Measurements from ENCODE around the gene ATP10D. TPM values are rescaled to one million over a fixed set of nuclear protein-coding genes. Genes with fewer than 3 reads are reported as not detected.

Gene ATP10D
- total and polyA plus RNA-seq, 9 of the 15 experiments (the other 6 are each of a cell fraction or from before 2014, with no cell fraction given) = 0.10 to 0.36 (median 0.19) TPM; not detected in 1

DNA sequence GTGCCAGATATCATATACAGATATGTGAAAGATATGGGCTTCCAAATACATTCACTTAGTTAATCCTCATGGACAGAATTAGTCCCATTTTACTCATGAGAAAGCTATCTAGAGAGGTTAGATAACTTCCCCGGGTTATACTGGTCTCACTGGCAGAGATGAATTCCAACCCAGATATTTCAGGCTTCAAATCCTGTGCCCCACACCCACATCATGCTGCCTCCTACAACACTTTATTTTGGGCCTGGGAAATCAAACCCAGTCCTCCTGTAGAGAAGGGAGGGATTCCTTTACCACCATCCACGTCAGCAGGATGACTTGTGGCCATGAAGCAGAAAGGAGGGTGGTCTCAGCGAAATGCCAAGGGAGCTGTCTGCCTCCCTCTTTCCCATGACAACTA is 113.8 kb downstream of the ATP10D start:
- in situ Hi-C loops (cut with MboI) (no loop called here), intact Hi-C loops (cut with micrococcal nuclease) (no loop called here)
- 8% methylated on average over 3 of the region's 3 CpGs for WGBS (ENCODE audit: insufficient coverage, low coverage, missing lambda C conversion rate)
- H3K4me1 ChIP-seq (replicated peaks in 1 of 2; ENCODE audit: control insufficient read depth in 2 of 2, insufficient read depth in 2 of 2, low read length in 2 of 2) = no peaks in the 10 kb centered on the region
- ChIA-PET POLR2A (no interaction called here), CTCF (ENCODE audit: low intra/inter-chr PET ratio) (no interaction called here)
- no peak overlapping the region for H3K4me2 ChIP-seq (ENCODE audit: insufficient read depth, low read length)
- H3K79me2 ChIP-seq (ENCODE audit: control insufficient read depth, insufficient read depth, low read length) = no peaks in the 10 kb centered on the region
- BruUV-seq (replicated peaks) = no TSS peak
- no peak overlapping the region for H3K27ac ChIP-seq (ENCODE audit: extremely low read depth, low read depth, low read length)
- no peak for DNase-seq (ENCODE audit: extremely low read depth in 1 of 4, low spot score in 3 of 4)
- no peak for ATAC-seq
- FAIRE-seq = no peak
- no peak overlapping the region for H2AFZ ChIP-seq (ENCODE audit: low read depth, low read length)
- H3K4me3 ChIP-seq = no peak overlapping the region
- H3K9me3 ChIP-seq (replicated peaks; ENCODE audit: control insufficient read depth, insufficient read depth, low read depth, low read length) = no peaks in the 10 kb centered on the region
- H3K9ac ChIP-seq (ENCODE audit: insufficient read depth in 1 of 2, low read depth in 2 of 2, low read length in 2 of 2) = no peak overlapping the region
- no peaks in the 10 kb centered on the region for H3K9me1 ChIP-seq (ENCODE audit: control insufficient read depth, insufficient read depth, low read length)
- no peaks in the 10 kb centered on the region for H4K20me1 ChIP-seq (replicated peaks; ENCODE audit: control insufficient read depth, insufficient read depth, low read length)
- H3K36me3 ChIP-seq (ENCODE audit: control insufficient read depth, insufficient read depth, low read length) = no peaks in the 10 kb centered on the region
- H3K27me3 ChIP-seq (ENCODE audit: control insufficient read depth in 2 of 2, insufficient read depth in 2 of 2, low read length in 2 of 2) = no peaks in the 10 kb centered on the region
- TF ChIP-seq CXXC5 (CRISPR knock-in tag; IDR thresholded peaks at IDR 0.05) (no peak), ZNF121 (CRISPR knock-in tag; conservative IDR thresholded peaks at IDR 0.05) (no peak), BRCA1 (IDR thresholded peaks at IDR 0.05) (no peak), BRCA1 (CRISPR knock-in tag; IDR thresholded peaks at IDR 0.05) (no peak), ZNF3 (CRISPR knock-in tag; IDR thresholded peaks at IDR 0.05) (no peak), ZNF134 (CRISPR knock-in tag; conservative IDR thresholded peaks at IDR 0.05) (no peak), ZNF764 (CRISPR knock-in tag; IDR thresholded peaks at IDR 0.05; ENCODE audit: low read depth) (no peak), NBN (IDR thresholded peaks at IDR 0.05; ENCODE audit: low read depth) (no peak), RBBP5 (IDR thresholded peaks at IDR 0.05; ENCODE audit: borderline replicate concordance, insufficient read depth, low read length, poor library complexity, severe bottlenecking) (no peak), KDM1A (IDR thresholded peaks at IDR 0.05) (no peak), SRSF9 (IDR thresholded peaks at IDR 0.05; ENCODE audit: borderline replicate concordance, low read depth, low read length) (no peak), ZNF232 (CRISPR knock-in tag; IDR thresholded peaks at IDR 0.05) (no peak), TRIM28 (IDR thresholded peaks at IDR 0.05) (no peak)
- TF ChIP-seq, protein P1, sequence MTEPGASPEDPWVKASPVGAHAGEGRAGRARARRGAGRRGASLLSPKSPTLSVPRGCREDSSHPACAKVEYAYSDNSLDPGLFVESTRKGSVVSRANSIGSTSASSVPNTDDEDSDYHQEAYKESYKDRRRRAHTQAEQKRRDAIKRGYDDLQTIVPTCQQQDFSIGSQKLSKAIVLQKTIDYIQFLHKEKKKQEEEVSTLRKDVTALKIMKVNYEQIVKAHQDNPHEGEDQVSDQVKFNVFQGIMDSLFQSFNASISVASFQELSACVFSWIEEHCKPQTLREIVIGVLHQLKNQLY (CRISPR knock-in tag; conservative IDR thresholded peaks at IDR 0.05) = no peak
- TF ChIP-seq, protein P2, sequence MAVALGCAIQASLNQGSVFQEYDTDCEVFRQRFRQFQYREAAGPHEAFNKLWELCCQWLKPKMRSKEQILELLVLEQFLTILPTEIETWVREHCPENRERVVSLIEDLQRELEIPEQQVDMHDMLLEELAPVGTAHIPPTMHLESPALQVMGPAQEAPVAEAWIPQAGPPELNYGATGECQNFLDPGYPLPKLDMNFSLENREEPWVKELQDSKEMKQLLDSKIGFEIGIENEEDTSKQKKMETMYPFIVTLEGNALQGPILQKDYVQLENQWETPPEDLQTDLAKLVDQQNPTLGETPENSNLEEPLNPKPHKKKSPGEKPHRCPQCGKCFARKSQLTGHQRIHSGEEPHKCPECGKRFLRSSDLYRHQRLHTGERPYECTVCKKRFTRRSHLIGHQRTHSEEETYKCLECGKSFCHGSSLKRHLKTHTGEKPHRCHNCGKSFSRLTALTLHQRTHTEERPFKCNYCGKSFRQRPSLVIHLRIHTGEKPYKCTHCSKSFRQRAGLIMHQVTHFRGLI (CRISPR knock-in tag; IDR thresholded peaks at IDR 0.05) = no peak
- TF ChIP-seq, protein P3, sequence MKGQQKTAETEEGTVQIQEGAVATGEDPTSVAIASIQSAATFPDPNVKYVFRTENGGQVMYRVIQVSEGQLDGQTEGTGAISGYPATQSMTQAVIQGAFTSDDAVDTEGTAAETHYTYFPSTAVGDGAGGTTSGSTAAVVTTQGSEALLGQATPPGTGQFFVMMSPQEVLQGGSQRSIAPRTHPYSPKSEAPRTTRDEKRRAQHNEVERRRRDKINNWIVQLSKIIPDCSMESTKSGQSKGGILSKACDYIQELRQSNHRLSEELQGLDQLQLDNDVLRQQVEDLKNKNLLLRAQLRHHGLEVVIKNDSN (CRISPR knock-in tag; IDR thresholded peaks at IDR 0.05) = no peak
- TF ChIP-seq, protein P4, sequence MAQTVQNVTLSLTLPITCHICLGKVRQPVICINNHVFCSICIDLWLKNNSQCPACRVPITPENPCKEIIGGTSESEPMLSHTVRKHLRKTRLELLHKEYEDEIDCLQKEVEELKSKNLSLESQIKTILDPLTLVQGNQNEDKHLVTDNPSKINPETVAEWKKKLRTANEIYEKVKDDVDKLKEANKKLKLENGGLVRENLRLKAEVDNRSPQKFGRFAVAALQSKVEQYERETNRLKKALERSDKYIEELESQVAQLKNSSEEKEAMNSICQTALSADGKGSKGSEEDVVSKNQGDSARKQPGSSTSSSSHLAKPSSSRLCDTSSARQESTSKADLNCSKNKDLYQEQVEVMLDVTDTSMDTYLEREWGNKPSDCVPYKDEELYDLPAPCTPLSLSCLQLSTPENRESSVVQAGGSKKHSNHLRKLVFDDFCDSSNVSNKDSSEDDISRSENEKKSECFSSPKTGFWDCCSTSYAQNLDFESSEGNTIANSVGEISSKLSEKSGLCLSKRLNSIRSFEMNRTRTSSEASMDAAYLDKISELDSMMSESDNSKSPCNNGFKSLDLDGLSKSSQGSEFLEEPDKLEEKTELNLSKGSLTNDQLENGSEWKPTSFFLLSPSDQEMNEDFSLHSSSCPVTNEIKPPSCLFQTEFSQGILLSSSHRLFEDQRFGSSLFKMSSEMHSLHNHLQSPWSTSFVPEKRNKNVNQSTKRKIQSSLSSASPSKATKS (CRISPR knock-in tag; IDR thresholded peaks at IDR 0.05) = no peak
